Epithelial cell of prostate (primary cell): Measurements from ENCODE around the gene CD244.

ENCODE experiments used
- DNase-seq: peaks from one replicate; pipeline ENCODE4 v3.0.0-alpha.2; 2011; ENCODE audit warnings: low read depth, low spot score
- H3K27ac ChIP-seq: fragments of 450-650 bp; 2 replicates; pipeline ENCODE4 v1.5.1; 2017; ENCODE audit warnings: mild to moderate bottlenecking

The CD244 gene

DNA sequence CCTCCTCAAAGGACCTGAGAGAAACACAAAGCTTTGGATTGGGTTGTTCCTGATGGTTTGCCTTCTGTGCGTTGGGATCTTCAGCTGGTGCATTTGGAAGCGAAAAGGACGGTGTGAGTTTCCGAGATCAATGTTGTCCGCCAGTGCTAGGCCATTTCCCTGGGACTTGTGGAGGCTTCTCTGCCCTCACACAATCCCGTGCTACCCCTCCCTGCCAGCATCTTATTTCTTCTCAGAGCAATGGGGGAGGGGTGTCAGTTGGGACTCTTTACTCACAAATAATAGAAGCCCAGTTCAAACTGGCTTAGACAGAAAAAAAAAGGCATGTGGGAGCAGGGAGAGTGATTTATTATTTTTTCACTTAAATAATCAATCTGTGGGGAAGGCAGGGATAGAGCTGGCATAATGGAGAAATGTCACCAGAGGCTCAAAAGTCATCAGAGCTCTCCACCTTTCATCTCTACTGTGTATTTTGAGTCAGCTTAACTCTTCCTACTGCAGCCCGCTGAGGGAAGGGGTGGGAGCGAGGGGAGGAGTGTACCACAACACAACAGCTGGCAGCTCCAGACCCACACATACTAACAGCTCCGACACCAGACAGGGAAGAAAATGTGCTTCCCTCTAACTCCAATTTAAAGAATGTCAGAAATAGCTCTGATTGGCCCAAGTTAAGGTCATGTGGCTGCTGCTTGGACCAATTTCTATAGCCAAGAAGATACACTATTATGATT is 44.3 kb downstream of the CD244 start:
- DNase-seq, result no peak
- H3K27ac ChIP-seq, result no peak overlapping the region

DNA sequence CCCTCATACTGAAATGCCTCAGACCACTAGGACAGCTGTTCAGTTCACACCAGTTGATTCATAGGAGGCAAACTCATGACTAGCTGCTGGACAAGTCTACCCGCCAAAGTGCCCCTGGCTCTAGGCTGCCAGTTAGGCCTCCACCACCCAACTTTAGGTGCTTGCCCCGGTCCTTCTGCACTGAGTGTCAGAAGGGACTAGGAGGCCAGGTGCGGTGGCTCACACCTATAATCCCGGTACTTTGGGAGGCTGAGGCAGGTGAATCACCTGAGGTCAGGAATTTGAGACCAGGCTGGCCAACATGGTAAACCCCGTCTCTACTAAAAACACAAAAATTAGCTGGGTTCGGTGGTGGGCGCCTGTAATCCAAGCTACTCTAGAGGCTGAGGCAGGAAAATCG is 47.8 kb downstream of the CD244 start:
- H3K27ac ChIP-seq, result no peak overlapping the region
- no peak for DNase-seq

DNA sequence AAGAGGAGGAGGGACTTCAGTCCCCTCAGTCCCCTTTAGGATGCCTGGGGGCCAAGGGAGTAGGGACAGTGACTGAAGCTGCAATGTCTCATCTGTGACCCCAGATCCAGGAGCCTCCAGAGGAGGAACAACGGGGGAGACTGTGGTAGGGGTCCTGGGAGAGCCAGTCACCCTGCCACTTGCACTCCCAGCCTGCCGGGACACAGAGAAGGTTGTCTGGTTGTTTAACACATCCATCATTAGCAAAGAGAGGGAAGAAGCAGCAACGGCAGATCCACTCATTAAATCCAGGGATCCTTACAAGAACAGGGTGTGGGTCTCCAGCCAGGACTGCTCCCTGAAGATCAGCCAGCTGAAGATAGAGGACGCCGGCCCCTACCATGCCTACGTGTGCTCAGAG is 48.4 kb downstream of the CD244 start:
- no peak for DNase-seq
- no peak overlapping the region for H3K27ac ChIP-seq

DNA sequence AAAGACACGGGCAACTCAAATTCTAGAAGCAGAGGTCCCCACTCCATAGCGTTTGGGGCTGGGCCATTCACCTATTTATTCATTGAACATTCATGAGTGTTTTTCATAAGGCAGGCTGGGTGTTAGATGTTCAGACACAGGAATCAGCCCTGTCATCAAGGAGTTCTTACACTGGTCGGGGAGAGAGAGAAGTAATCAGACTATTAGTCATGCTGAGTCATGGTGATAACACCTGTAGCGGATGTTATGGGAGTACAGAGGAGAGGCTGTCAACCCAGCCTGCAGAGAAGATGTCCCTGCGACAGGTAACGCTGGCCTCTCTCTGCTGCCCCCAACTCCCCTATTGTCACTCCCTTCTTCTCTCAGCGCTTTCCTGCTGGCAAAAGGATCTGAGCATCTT is 49.5 kb downstream of the CD244 start:
- DNase-seq, result peak; percentile 78
- peak overlapping the region; percentile 35 for H3K27ac ChIP-seq

DNA sequence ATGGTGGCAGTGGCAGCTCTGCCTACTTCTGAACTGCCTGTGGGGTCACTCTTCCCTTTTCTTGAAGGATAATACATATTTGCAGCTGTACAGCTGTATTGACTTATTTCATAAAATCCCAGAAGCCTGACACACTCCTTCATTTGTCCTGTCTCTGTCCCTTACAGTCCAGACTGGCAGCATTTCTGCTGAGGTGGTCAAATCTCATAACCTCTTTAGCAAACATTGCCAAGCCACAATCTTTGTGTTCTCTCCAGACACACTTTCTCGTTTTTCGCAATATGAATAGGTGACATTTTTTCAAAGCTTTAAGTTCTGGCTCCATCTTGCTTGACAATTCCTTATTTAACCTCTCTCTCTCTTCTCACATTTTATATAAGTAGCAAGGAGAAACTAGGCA is 51.5 kb downstream of the CD244 start:
- DNase-seq, result no peak
- no peak overlapping the region for H3K27ac ChIP-seq

DNA sequence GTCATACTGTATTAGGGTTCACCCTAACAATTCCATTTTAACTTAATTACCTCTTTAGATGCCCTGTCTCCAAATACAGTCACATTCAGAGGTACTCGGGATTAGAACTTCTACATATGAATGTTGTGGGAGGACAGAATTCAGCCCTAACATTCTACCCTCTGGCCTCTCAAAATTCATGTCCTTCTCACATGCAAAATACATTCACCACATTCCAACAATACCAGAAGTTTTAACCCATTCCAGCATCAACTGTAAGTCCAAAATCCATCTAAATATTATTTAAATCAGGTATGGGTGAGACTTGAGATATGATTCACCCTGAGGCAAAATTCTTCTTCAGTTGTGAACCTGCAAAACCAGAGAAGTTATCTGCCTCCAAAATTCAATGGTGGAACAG is 52.2 kb downstream of the CD244 start:
- DNase-seq, result no peak
- H3K27ac ChIP-seq, result no peak overlapping the region

DNA sequence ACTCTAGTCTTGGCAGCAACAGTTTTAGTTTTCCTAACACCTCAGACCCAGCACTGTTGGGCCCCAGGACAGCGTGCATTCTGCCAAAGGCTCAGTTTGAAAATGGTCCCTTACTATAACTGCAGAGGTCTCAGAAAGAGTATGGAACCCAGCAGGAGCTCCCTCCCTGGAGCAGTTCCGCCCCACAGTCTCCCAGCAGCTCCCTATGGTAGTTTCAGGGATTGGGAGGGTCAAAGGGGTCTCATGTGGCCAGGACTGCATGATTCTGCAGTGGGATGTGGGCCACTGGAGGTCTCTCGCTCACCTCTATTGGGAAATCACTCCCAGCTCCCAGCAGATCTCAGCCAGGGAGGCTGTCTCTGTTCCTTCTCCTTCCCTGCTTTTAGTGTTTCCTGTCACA is 54.4 kb downstream of the CD244 start:
- DNase-seq, result no peak
- H3K27ac ChIP-seq, result no peak overlapping the region

DNA sequence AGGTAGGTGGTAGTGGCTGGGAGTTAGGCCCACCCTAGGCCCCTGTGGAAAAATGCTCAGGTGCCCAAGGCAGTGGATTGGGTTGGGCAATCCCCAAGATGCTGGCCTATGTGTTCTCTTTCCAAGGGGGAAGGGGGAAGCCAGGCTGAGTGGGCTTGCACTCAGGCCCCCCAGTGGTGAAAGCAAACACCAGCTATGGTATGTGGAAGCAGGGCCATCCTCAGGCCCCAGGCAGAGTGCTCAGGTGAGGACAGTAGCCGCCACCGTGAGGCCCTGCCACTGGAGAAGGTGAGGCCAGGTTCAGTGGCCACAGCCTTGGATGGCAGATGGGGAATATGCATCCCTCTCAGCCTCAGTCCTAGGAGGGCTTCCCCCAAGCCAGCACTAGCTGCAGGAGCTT is 54.9 kb downstream of the CD244 start:
- no peak for DNase-seq
- H3K27ac ChIP-seq, result no peak overlapping the region

DNA sequence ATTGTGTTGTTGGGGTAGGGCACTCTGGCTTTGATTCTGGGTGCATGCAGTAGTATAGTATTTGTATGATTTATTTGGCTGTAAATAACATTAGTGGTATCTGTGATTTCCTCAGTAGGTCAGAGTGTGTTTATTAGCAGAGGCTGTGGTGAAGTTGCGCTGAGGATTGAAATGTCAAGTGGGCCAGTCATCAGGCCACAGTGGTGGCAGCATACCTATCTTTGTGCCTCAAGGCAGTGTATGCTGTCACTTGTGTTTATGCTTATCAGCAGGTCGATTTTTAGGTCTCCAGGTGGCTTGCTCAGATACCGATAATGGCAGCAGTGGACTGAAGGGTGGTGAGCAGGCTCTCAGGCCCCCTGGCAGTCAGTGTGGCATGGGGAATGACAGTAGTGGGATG is 55.4 kb downstream of the CD244 start:
- DNase-seq, result no peak
- H3K27ac ChIP-seq, result no peak overlapping the region

DNA sequence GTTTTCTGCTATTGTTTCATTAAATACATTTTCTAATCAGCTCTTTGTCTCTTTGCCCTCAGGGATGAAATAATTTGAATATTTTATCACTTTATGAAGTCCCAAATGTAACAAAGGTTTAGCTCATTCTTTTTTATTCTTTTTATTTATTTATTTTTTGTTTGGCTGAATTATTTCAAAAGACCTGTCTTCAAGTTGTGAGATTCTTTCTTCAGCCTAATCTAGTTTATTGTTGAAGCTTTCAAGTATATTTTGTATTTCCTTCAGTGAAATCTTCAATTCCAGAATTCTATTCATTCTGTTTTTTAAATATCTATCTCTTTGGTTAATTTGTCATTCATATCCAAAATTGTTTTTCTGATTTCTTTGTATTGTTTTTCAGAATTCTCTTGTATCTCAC is 55.9 kb downstream of the CD244 start:
- no peak overlapping the region for H3K27ac ChIP-seq
- DNase-seq, result no peak

DNA sequence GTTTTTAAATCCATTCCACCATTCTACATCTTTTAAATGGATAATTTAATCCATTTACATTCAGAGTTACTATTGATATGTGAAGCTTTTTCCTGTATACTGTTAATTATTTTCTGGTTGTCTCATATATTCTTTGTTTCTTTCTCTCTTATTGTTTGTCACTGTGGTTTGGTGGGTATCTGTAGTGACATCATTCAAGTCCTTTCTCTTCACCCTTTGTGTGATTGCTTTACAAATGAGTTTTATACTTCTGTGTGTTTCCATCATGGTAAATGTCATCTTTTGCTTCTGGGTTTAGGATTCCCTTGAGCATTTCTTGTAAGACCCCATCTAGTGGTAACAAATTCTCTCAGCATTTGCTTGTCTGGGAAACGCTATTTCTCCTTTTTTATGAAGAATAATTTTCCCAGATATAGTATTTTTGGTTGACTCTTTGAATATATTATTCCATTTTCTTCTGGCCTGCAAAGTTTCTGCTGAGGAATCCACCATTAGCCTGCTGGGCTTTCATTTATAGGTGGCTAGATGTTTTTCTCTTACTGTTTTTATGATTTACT is 56.5 kb downstream of the CD244 start:
- no peak for DNase-seq
- no peak overlapping the region for H3K27ac ChIP-seq

DNA sequence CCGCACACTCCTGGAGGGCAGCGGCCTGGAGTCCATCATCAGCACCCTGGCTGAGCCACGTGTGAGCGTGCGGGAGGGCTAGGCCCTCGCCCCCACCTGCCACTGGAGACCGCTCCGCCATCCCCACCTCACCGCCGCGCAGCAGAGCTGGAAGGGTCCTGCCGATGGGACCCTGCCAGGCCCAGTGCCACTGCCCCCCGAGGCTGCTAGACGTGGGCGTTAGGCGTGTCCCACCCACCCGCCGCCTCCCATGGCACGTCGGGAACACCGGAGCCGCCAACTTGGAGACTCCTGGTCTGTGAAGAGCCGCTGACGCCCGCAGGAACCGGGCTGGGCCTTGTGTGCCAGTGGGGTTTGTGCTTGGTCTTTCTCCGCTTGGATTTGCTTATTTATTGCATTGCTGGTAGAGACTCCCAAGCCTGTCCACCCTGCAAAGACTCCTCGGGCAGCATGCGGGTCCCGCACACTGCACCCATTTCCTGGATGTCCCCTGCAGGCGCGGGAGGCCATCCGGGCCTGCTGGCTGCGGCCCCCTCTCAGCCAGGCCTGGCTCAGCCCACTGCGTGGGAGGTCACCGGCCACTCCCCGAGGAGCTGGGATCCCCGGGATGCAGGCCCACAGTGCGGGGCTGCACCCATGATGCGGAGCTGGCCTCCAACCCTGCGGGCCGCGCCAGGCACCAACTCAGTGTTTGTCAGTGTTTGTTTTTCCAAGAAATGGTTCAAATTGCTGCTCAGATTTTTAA is 60.7 kb downstream of the CD244 start:
- H3K27ac ChIP-seq, result no peak overlapping the region
- no peak for DNase-seq

DNA sequence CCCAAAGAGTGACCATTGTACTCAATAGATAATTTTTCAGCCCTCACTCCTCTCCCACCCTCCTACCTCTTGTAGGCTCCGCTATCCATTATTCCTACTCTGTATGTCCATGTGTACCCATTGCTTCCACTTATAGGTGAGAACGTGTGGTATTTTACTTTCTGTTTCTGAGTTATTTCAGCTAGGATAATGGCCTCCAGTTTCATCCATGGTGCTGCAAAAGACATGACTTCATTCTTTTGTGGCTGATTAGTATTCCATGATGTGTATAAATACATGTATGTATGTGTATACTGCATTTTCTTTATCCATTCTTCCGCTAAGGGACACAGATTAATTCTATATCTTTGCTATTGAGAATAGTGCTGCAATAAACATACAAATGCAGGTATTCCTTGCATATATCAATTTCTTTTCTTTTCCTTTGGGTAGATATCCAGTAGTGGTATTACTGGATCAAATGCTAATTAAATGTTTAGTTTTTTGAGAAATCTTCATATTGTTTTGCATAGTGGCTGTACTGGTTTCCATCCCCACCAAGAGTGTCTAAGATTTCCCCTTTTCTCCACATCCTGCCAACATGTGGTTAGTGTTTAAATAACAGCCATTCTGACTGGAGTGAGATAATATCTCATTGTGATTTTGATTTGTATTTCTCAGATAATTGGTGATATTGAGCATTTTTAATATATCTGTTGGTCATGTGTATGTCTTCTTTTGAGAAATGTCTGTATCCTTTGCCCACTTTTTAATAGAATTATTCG is 61.9 kb downstream of the CD244 start:
- no peak overlapping the region for H3K27ac ChIP-seq
- DNase-seq, result no peak

DNA sequence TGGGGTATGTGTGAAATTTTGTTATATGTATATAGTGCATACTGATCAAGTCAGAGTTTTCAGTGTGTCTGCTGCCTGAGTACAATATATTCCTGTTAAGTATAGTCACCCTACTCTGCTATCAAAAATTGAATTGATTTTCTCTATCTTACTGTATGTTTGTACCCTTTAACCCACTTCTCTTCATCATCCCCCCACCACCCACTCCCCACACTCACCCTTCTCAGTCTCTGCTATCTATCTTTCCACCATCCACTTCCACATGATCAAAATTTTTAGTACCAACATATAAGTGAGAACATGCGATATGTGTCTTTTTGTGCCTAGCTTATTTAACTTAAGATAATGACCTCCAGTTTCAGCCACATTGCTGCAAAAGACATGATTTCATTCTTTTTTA is 62.5 kb downstream of the CD244 start:
- H3K27ac ChIP-seq, result no peak overlapping the region
- no peak for DNase-seq

DNA sequence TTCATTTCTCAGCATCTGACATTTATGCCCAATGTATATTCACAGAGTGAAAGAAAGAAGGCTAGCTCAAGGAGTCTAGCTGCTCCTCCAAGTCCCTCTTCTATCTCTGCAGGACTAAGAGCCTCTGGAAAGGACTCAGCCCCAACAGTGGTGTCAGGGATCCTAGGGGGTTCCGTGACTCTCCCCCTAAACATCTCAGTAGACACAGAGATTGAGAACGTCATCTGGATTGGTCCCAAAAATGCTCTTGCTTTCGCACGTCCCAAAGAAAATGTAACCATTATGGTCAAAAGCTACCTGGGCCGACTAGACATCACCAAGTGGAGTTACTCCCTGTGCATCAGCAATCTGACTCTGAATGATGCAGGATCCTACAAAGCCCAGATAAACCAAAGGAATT is 63.0 kb downstream of the CD244 start:
- DNase-seq, result no peak
- no peak overlapping the region for H3K27ac ChIP-seq

DNA sequence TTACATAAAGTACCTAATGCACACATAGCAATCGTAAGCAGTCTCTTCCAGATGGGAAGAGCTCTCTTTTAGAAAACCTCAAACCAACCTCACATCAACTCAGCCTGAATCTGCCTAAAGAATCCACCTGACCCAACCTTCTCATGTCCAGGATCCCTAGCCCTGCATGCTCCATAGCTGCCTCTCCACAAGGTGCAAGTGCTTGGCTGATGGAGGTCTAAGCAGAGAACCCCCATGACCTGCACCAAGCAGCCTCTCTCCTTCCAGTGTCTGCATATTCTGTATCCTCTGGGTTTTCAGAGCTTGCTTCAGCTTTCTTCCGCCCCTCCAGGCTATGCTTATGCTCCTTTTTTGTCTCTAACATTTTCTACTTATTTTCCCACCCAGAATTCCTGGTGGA is 64.2 kb downstream of the CD244 start:
- H3K27ac ChIP-seq, result peak overlapping the region; percentile 22
- no peak for DNase-seq

DNA sequence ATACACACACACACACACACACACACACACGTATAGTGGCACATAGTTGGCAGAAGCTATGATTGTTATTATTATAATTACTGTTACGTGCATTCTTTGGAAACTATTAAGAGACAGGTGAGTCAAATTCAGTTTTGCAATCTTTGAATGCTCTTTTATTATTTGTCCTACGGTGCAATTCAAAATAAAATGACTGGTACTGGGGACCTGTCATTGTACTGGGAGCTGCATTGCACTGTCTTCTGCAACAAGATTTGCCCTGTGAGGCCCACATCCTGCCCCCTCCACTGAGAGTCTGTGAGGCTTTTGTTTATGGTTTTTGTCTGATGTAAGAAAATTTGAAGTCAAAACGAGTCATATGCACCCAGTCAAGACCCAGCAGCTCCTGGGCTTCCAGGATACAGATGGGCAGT is 64.8 kb downstream of the CD244 start:
- H3K27ac ChIP-seq, result peak overlapping the region; percentile 22
- DNase-seq, result peak; percentile 56

DNA sequence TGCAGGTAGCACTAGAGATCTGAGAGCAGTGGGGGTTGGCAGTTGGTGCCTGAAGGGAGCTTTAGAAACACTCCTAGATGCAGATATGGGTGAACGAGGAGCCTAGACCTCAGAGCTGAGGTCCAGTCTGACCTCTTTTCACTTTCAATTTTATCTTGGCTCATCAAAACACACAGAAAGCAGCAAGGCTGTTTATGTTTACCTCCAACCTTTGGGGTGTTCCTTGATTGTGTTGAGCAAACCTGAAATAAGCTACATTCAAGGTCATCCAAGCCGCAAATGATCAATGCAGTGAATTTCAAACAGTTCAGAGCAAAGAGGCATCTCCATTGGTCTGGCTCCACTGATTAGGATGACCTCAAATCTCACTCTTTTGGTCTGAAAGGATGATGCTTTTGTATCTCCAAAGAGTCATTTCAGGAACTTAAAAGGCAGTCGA is 65.4 kb downstream of the CD244 start:
- DNase-seq, result no peak
- H3K27ac ChIP-seq, result no peak overlapping the region

DNA sequence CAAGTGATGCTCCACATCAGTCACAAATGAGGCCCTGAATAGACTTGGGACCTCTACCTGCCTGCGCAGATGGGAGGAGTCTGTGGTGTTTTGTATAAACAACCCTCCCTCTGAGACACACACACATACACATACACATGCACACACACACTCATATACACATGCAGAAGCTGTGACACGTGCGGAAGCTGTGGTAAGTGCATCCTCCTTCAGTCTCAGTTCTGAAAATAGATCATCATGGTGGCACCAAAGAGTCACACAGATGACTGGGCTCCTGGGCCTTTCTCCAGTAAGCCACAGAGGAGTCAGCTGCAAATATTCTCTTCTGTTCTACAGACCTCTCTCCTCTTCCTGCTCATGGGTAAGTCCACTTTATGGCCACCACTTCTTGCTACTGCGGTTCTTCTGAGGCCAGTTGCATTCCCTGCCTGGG is 66.7 kb downstream of the CD244 start, which contains the start of gene LY9:
TSS of gene LY9 (plus strand) at position 224 of the 433 bp plus-strand sequence. CDS start at position 238, 14 bp downstream.
- no peak for DNase-seq
- H3K27ac ChIP-seq, result no peak within 1 kb of the TSS

DNA sequence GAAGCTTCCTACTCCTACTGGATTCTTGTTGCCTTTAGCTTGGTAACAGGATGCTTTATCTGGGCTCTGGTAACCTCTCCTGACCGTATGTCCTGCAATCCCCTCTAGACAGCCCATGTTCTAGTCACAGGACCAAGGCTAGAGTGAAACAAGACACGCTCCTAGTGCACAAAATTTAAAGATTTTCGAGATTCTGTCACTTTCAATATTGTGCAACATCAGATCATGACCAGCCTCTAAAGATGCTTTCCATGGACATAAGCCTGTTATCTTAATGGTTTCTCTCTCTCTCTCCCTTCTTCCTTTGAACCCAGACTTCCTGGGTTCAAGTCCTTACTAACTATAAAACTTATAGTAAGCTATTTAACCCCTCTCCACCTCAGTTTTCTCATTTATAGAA is 68.3 kb downstream of the CD244 start:
- H3K27ac ChIP-seq, result no peak overlapping the region
- no peak for DNase-seq
